ENCODE data around the gene JPT2.
"Not testable (repeated sequence)": the region's sequence is repeated elsewhere in the genome, so short reads cannot be mapped to it uniquely, and the experiment has no call there.

The JPT2 gene

DNA sequence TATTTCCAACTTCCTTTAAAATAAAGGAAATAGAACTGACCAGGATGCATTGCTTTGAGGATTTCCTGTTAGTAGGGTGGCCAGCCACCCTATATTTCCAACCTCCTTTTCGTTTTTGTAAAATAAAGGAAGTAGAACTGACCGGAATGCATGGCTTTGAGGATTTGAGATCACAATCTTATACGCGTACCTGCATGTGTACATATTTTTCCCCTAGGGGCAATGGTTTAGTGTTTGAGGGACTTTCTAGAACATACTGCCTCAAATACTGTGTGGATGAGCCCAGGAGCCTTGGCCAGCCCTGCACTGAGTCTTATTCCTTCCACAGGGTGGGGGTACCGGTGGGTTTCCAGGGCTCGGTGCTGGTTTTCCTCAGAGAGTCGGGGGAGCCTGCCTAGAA, 53.5 kb downstream of the JPT2 start:
- H3K4me3 ChIP-seq (ENCODE audit: control insufficient read depth, low read depth, low read length), result no peak overlapping the region
- no peak for DNase-seq (ENCODE audit: low read depth)
- TF ChIP-seq, protein P1, sequence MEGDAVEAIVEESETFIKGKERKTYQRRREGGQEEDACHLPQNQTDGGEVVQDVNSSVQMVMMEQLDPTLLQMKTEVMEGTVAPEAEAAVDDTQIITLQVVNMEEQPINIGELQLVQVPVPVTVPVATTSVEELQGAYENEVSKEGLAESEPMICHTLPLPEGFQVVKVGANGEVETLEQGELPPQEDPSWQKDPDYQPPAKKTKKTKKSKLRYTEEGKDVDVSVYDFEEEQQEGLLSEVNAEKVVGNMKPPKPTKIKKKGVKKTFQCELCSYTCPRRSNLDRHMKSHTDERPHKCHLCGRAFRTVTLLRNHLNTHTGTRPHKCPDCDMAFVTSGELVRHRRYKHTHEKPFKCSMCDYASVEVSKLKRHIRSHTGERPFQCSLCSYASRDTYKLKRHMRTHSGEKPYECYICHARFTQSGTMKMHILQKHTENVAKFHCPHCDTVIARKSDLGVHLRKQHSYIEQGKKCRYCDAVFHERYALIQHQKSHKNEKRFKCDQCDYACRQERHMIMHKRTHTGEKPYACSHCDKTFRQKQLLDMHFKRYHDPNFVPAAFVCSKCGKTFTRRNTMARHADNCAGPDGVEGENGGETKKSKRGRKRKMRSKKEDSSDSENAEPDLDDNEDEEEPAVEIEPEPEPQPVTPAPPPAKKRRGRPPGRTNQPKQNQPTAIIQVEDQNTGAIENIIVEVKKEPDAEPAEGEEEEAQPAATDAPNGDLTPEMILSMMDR (IDR thresholded peaks at IDR 0.05; ENCODE audit: control insufficient read depth, insufficient read depth, low read depth, low read length, missing control alignments), result no peak

DNA sequence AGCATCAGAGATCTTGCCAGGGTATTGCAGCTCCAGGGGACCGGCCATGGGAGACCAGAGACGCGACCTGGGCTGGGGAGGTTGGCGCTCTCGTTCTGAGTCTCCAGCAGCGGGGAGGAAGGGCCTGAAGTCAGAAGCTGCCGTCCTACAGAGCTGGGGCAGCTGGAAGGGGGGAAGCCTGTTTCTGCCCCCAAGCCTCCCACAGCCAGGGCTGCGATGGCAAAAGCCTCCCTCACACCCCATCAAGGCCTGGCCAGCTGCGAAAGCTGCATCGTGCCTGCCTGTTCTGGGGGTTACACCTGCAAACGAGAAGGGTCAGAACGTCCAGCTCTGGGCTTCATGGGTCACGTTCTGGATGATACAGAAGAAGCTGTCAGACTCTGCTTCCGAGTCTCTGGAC, 54.0 kb downstream of the JPT2 start:
- no peak overlapping the region for H3K4me3 ChIP-seq (ENCODE audit: control insufficient read depth, low read depth, low read length)
- DNase-seq (ENCODE audit: low read depth), result no peak
- TF ChIP-seq, protein P1 (IDR thresholded peaks at IDR 0.05; ENCODE audit: control insufficient read depth, insufficient read depth, low read depth, low read length, missing control alignments), result no peak

DNA sequence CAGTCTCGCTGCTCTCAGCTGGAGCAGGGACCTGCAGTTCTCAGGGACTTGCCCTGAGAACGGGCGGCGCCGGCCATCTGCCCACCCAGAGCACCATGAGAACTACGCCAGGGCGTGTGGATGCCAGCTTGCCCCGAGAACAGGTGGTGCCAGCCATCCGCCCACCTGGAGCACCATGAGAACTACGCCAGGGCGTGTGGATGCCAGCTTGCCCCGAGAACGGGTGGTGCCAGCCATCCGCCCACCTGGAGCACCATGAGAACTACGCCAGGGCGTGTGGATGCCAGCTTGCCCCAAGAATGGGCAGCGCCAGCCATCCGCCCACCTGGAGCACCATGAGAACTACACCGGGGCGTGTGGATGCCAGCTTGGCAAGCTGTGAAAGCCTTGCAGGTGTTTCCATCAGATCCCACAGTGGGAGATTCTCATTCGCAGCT, 54.5 kb downstream of the JPT2 start:
- H3K4me3 ChIP-seq (ENCODE audit: control insufficient read depth, low read depth, low read length); DNase-seq (ENCODE audit: low read depth): not testable (repeated sequence)

DNA sequence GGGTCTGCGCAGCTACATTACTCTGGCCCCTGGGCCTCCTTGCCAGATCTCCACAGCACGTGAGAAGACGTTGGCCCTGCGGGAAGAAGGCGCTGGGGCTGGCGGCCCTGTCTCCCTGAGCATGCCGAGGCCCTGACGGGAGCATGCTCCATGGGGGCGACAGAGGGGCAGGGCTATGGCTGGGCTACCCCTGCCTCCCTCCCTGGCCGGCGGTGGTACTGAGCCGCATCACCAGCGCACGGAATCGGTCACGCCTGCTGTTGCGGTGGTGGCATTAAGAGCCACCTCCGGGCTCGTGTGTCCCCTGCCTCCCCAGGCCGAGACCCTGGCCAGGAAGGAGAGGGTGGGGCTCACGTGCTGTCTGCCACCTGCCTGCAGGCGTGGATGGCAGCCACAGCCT, 56.0 kb downstream of the JPT2 start:
- TF ChIP-seq, protein P1 (IDR thresholded peaks at IDR 0.05; ENCODE audit: control insufficient read depth, insufficient read depth, low read depth, low read length, missing control alignments), result no peak
- no peak for DNase-seq (ENCODE audit: low read depth)
- H3K4me3 ChIP-seq (ENCODE audit: control insufficient read depth, low read depth, low read length), result no peak overlapping the region

DNA sequence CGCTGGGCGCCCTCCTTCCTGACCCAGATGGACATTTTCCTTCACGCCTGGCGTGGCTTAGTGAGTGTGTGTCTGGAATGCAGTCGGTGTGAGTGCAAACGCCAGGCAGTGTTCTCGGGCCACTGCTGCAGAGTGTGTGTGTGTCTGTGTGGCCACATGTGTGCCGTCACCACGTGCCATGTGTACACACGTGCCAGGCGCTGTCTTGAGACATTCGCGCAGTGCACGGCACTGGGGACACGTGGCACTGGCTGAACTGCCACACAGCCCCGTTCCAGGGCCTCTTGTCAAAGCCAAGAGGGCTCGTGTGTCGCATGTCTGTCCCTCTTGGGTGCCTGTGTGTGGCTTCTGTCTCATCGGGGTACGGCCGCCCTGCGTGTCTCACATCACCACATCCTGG, 56.7 kb downstream of the JPT2 start:
- DNase-seq (ENCODE audit: low read depth), result no peak
- no peak overlapping the region for H3K4me3 ChIP-seq (ENCODE audit: control insufficient read depth, low read depth, low read length)
- TF ChIP-seq, protein P1 (IDR thresholded peaks at IDR 0.05; ENCODE audit: control insufficient read depth, insufficient read depth, low read depth, low read length, missing control alignments), result no peak

DNA sequence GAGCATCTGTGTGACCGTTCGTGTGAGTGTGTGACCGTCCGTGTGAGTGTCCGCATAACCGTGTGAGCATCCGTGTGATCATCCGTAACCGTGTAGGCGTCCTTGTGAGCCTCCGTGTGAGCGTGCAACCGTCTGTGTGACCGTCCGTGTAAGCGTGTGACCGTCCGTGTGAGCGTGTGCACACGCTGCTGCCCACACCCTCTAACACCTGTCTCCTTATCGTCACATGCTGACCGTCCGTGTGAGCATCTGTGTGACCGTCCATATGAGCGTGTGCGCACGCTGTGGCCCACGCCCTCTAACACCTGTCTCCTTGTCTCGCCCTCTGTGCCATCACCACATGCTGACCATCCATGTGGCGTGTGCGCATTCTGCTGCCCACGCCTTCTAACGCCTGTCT, 62.2 kb downstream of the JPT2 start:
- no peak for DNase-seq (ENCODE audit: low read depth)
- TF ChIP-seq, protein P1 (IDR thresholded peaks at IDR 0.05; ENCODE audit: control insufficient read depth, insufficient read depth, low read depth, low read length, missing control alignments), result no peak

DNA sequence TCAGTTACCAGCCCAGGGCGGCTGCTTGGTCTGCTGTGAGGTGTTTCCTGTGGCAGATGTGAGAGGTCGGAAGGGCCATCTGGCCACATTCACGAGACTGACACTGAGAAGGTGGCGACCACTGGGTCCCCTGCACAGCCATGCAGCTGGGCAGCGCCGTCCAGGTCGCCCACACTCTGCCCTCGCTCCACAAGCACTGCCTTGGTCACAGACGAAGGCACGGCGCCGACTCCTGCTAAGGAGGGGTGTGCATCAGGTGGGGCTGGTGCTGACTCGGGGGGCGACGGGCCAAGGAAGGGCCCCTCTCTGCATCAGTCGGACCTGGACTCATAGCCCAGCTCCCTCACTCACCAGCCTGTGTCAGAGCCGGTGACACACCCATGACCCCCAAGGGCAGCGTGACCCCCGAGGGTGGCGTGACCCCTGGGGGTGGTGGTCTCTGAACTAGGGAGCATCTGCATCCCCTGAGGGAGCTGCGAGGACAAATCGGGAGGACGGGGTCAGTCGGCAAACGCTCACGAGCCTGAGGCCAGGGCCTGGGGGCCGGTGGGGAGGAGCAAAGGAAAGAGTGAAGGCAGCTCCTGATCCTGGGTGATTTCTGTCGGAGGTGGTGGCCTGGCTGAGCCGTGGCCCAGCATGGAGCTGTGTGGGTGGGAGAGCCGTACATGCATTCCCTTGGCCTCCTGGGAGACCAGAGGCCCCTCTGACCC, 62.9 kb downstream of the JPT2 start:
- TF ChIP-seq, protein P1 (IDR thresholded peaks at IDR 0.05; ENCODE audit: control insufficient read depth, insufficient read depth, low read depth, low read length, missing control alignments), result no peak

More for the DNA sequence above, 62.2 kb downstream of the JPT2 start:
- H3K4me3 ChIP-seq (ENCODE audit: control insufficient read depth, low read depth, low read length), result no peak overlapping the region

More for the DNA sequence above, 62.9 kb downstream of the JPT2 start:
- no peak for DNase-seq (ENCODE audit: low read depth)
- no peak overlapping the region for H3K4me3 ChIP-seq (ENCODE audit: control insufficient read depth, low read depth, low read length)
